Activated naive CD8-positive, alpha-beta T cell treated with anti-CD3 and anti-CD28 coated beads, Interleukin-2, amount 10 ng/mL, durations not matched to agents 7 days and 5 days (primary cell): ENCODE results near the gene GPR183. TPM values are rescaled to one million over a fixed set of nuclear protein-coding genes. Genes with fewer than 3 reads are reported as not detected.

Source experiments
- ATAC-seq: fragments of 150-1000 bp; cut with Tn5 transposase; one replicate; pipeline ENCODE4 v1.10.0; 2021; ENCODE audit warnings: low read depth, moderate library complexity
- POLR2A ChIA-PET: fragments of 350-600 bp; sonication (Branson Sonifier 250); formaldehyde crosslinking; loops from one replicate; lab custom pipeline; 2021; ENCODE audit warnings: antibody characterized with exemption; lab: Charles Lee
- DNase-seq: peaks from one replicate; pipeline ENCODE4 v3.0.0; 2021
- H3K27ac Mint-ChIP-seq: one replicate; pipeline ENCODE4 v1.8.0; 2022; ENCODE audit warnings: mild to moderate bottlenecking, mixed read lengths
- H3K27me3 Mint-ChIP-seq: one replicate; pipeline ENCODE4 v1.8.0; 2022; ENCODE audit warnings: mild to moderate bottlenecking, moderate library complexity, mixed read lengths
- H3K36me3 Mint-ChIP-seq: one replicate; pipeline ENCODE4 v1.8.0; 2021; ENCODE audit warnings: mild to moderate bottlenecking, mixed read lengths
- H3K4me1 Mint-ChIP-seq: one replicate; pipeline ENCODE4 v1.8.0; 2021; ENCODE audit warnings: mixed read lengths
- H3K4me3 Mint-ChIP-seq: one replicate; pipeline ENCODE4 v1.8.0; 2022; ENCODE audit warnings: mild to moderate bottlenecking, moderate library complexity, mixed read lengths
- H3K9me3 Mint-ChIP-seq: one replicate; pipeline ENCODE4 v1.8.0; 2021; ENCODE audit warnings: mixed read lengths
- total RNA-seq, 2 experiments: library from RNA; stranded (reverse); gene quantifications; one replicate each; pipeline ENCODE4 v1.2.3, GENCODE V29; 2021

Gene GPR183
- total RNA-seq, 2 experiments from 2014 or later: 36.4 to 44.9 TPM

DNA sequence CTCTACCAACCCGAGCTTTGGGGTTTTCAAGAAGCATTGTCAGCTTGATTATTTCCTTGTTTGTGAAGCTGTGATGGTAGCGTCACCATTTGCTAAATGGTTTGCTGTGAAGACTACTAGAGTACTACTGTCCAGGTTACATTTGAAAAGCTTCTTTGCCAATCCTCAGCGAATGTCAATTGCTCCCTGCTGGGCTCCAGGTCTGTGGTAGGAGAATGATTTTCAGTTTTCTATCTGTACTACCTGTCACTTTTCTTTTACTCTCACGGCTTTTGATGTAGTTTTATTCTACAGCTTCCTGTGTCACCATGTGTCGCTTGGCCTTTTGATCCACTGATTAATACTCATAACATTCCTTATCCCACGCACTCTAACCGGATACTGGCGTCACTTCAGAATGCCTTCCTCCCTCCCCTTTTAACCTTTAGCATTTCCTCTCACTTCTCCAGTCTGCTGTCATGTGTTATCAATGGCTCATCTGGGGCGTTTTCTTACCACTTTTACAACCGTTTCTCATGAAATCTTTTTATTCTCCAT, 7.5 kb upstream of the GPR183 start:
- Mint-ChIP-seq H3K4me3 (peak overlapping the region; percentile 66), H3K9me3 (peaks cover 2% of the 10 kb centered on the region), H3K4me1 (peaks cover 43% of the 10 kb centered on the region), H3K27me3 (no peaks in the 10 kb centered on the region), H3K36me3 (peaks cover 50% of the 10 kb centered on the region), H3K27ac (peak overlapping the region; percentile 79)
- POLR2A ChIA-PET: interaction anchor here (0.7 to 1.4 kb wide), 4 partner anchors 37 to 122 kb away, joined by 3 to 4 read pairs (median 3); partner anchors contain the start of gene UBAC2
- ATAC-seq: peak; percentile 77
- no peak for DNase-seq

DNA sequence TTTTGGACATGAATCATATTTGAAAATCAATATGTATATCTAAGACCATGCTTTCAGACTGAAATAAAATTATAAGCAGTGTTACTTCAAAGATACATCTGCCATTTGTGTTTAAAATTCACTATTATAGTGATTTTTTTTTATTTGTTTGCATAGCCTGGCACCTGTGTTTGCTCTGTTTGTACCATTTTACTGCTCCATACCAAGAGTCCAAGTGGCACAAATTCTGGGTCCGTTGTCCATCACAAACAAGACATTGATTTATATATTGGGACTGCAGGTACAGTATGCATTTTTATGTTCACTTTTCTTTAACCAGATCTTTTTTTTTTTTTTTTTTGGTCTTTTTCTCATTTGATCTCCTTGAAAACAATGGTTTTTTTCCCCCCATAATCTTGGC, 6.7 kb upstream of the GPR183 start:
- peak overlapping the region; percentile 79 for H3K27ac Mint-ChIP-seq
- H3K4me1 Mint-ChIP-seq: peaks cover 40% of the 10 kb centered on the region
- peaks cover 2% of the 10 kb centered on the region for H3K9me3 Mint-ChIP-seq
- peaks cover 51% of the 10 kb centered on the region for H3K36me3 Mint-ChIP-seq
- ATAC-seq: no peak
- H3K27me3 Mint-ChIP-seq: no peaks in the 10 kb centered on the region
- DNase-seq: no peak
- POLR2A ChIA-PET: interaction anchor here (0.7 to 0.9 kb wide), 2 partner anchors 22 to 38 kb away, joined by 3 read pairs; no protein-coding TSS in a partner anchor
- H3K4me3 Mint-ChIP-seq: peak overlapping the region; percentile 66

DNA sequence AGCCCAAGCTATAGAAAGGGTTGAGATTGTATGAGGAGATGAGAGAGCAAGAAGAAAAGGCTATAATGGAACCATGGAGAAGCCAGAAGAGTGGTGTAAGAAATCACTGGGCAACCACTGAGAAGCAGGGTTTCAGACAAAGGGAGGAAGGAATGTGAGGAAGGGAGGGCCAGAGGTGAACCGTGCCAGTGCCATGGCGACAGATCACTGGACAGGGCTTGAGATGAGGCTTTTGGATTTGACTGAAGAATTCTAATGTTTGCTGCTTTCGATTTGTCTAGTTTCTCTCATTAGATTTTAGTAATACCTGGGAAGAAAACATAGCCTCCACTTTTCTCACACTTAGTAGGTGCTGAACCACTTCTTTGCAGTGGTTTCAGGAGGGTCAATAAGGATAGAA, 6.3 kb upstream of the GPR183 start:
- Mint-ChIP-seq H3K9me3 (peaks cover 2% of the 10 kb centered on the region), H3K4me3 (peak overlapping the region; percentile 11), H3K36me3 (peaks cover 50% of the 10 kb centered on the region), H3K27ac (peak overlapping the region; percentile 41), H3K27me3 (no peaks in the 10 kb centered on the region), H3K4me1 (peaks cover 43% of the 10 kb centered on the region)
- ATAC-seq (no peak), DNase-seq (no peak)
- POLR2A ChIA-PET: interaction anchor here (0.7 kb wide), 2 partner anchors 22 to 172 kb away, joined by 3 to 4 read pairs; no protein-coding TSS in a partner anchor

DNA sequence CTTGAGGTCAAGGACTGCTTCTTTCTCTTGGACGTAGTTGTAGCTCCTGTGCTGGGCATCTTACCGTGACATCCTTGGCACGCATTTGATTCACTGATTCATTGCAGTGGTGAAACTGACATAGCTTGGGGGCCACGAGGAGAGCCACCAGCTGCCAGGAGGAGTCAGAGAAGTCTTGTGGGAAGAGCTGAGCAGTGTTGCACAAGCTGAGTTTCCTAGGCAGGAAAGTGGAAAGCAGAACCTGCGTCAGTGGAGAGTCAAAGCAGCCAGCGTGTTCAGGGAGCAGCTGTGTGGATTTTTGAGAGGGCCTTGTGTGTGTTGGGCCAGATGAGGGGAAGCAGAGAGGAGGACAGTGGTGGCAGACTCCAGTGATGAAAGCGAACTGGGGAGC, 5.3 kb upstream of the GPR183 start:
- Mint-ChIP-seq H3K27ac (peak overlapping the region; percentile 61), H3K36me3 (peaks cover 53% of the 10 kb centered on the region), H3K4me3 (no peak overlapping the region), H3K4me1 (peaks cover 52% of the 10 kb centered on the region), H3K9me3 (peaks cover 2% of the 10 kb centered on the region), H3K27me3 (no peaks in the 10 kb centered on the region)
- POLR2A ChIA-PET: interaction anchor here (0.7 to 0.9 kb wide), 2 partner anchors 47 to 95 kb away, joined by 3 read pairs; no protein-coding TSS in a partner anchor
- no peak for ATAC-seq
- DNase-seq: no peak

DNA sequence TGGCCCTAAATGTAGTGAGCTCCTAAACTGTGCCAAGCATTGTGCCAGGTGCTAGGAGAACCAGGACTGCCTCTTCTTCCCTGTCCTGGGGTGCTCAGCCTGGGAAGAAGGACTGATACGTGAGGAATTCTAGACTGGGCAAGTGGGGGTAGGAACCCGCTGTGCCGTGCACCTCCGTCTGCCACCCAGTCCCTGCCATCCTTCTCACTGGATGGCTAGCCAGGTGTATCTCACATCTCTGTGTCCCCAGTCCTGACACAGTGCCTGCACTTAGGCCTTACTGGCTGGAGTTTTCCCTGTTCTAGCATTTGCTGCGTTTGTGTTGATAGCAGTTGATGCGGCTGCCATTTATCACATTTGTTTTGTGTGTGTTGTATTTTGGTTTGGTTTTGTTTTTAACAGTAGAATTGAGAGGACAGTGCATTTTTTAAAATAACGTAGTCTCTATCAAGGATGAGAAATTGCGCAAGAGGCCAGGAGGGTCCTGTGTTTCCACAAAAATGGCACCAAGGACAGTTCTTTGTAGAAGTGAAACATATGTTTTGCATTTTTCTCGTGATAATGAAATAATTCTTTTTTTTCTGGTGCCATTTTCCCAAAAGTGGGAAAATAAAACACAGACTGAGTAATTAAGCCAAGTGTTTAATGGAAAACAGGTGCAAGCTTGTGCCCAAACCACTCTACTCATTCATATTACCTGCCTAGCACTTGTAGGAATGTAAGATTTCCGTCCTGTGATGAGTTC, 4.7 kb upstream of the GPR183 start:
- ATAC-seq (no peak), DNase-seq (no peak)
- H3K4me1 Mint-ChIP-seq: peaks cover 54% of the 10 kb centered on the region
- H3K9me3 Mint-ChIP-seq: peaks cover 2% of the 10 kb centered on the region
- no peak overlapping the region for H3K27ac Mint-ChIP-seq
- POLR2A ChIA-PET: interaction anchor here (0.7 to 0.9 kb wide), 2 partner anchors 46 to 94 kb away, joined by 3 read pairs; no protein-coding TSS in a partner anchor
- no peak overlapping the region for H3K4me3 Mint-ChIP-seq
- H3K36me3 Mint-ChIP-seq: peaks cover 50% of the 10 kb centered on the region
- H3K27me3 Mint-ChIP-seq: no peaks in the 10 kb centered on the region

DNA sequence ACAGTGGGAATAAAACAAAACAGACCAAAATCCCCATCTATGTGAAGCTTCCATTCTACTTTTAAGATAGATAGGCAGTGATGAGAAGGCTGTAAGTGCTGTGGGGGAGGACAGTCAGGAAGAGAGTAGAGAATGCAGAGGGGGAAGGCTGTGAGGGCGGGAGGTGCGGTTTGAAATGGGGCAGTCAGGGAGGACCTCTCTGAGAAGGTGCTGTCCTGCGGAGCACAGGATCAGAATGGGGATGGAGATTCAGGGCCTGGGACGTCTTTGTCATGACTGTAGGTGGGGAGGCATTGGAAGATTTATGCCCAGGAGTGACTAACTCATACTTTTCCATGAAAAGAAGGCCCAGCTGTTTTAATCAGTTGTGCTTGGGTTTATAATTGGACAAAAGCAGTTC, 3.9 kb upstream of the GPR183 start:
- ATAC-seq (no peak), DNase-seq (no peak)
- peaks cover under 1% of the 10 kb centered on the region for H3K9me3 Mint-ChIP-seq
- H3K4me1 Mint-ChIP-seq: peaks cover 58% of the 10 kb centered on the region
- H3K27ac Mint-ChIP-seq: no peak overlapping the region
- H3K27me3 Mint-ChIP-seq: no peaks in the 10 kb centered on the region
- H3K36me3 Mint-ChIP-seq: peaks cover 48% of the 10 kb centered on the region
- H3K4me3 Mint-ChIP-seq: no peak overlapping the region
- POLR2A ChIA-PET: no interaction called here

DNA sequence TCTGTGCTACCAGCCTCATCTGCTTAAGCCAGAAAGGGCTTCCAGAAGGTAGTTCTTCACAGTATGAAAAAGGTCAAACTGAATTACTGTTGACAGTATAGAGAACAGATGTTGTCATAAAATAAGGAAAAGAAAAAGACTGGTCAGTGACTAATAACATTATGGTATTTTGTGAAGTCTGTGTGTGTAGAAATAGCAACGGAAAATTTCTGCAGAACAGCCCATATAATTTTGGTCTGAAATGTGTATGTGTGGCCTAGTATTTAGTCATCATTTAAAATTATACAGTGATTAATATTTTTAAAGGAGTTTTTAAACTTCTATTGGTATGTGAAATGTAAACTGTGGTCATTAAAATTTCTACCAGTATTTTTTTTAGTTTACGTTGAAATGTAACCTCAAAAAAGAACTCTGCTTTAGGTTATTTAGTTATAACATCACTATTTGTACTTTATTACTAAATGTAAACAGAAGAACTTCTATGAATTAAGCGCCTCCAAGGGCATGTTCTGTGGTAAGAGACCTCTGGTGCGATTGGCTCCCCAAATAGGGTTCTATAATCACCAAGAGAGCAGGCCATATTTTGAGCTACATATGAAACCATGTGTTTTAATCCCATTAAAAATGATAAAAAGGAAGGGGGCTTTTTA, 3.3 kb upstream of the GPR183 start:
- ATAC-seq (no peak), DNase-seq (no peak)
- H3K4me1 Mint-ChIP-seq: peaks cover 60% of the 10 kb centered on the region
- POLR2A ChIA-PET: no interaction called here
- no peaks in the 10 kb centered on the region for H3K9me3 Mint-ChIP-seq
- no peaks in the 10 kb centered on the region for H3K27me3 Mint-ChIP-seq
- H3K27ac Mint-ChIP-seq: no peak overlapping the region
- no peak overlapping the region for H3K4me3 Mint-ChIP-seq
- H3K36me3 Mint-ChIP-seq: peaks cover 51% of the 10 kb centered on the region

DNA sequence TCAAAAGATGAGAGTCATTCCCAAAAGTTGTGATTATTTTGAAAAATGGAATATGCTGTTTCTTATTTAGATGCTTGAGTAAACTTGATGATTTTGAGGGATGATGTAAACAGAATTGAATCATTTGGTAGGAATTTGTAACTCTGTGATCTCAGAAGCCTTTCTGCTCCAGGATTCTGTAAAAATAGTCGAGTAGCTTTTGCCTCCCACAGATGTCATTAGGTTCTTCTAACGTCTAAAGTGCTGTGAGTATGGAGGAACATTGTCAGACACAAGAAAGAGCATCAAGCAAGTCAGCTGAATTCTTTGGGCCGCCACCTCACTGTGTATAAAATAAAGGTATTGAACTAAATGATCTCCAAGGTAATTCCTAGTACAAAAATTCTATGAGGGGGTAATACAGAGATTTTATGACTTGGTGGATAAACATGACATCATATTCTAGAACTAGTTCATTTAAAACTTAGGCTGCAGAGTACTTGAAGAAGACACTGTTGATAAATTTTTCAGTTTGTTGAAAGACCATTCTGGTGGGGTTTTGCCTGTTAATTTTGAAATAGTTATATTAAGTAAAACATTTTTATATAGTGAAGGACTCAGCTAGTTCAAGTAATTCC, 1.4 kb upstream of the GPR183 start:
- H3K4me1 Mint-ChIP-seq: peaks cover 60% of the 10 kb centered on the region
- DNase-seq: no peak
- H3K36me3 Mint-ChIP-seq: peaks cover 50% of the 10 kb centered on the region
- no peaks in the 10 kb centered on the region for H3K9me3 Mint-ChIP-seq
- peak overlapping the region; percentile 83 for H3K27ac Mint-ChIP-seq
- no peak for ATAC-seq
- POLR2A ChIA-PET: interaction anchor here (0.6 to 2.0 kb wide), 2 partner anchors 12 to 113 kb away, joined by 4 to 5 read pairs; no protein-coding TSS in a partner anchor
- H3K4me3 Mint-ChIP-seq: no peak overlapping the region
- H3K27me3 Mint-ChIP-seq: no peaks in the 10 kb centered on the region

DNA sequence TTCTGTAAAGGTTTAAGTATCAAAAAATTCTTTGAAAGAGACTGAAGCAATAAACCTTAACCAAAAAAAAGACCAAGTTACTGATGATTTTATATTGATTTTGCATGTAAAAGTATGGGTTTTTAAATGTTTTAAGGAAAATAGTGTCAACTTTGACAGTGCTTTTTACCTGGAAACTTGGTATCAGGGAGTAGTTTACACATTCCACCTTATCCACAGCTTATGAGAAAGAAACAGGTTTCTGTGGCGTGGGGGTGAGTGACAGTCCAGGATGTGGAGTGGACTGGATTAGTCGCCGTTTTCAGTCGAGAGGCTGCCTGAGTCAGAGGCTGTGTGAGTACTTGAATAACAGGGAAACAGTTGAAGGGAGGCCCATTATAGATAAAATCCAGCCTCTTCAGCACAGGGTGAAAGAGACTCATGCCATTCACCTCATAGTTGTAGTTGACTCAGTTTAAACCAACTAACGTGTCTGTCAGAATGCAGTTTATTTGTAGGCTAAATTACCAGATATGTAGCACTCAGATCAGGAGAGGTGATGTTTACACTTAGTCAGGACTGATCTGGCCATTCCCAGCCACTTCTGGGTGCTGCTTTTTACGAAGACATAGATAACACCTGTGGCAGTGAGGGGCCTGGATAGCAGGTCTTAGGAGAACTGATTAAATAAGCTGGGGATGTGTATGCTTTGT, 595 bp upstream of the GPR183 start:
- POLR2A ChIA-PET: interaction anchor here (1.6 to 2.0 kb wide), 2 partner anchors 12 to 46 kb away, joined by 3 to 5 read pairs; no protein-coding TSS in a partner anchor
- Mint-ChIP-seq H3K27me3 (no peaks in the 10 kb centered on the region), H3K9me3 (no peaks in the 10 kb centered on the region), H3K27ac (peak overlapping the region; percentile 83), H3K36me3 (peaks cover 48% of the 10 kb centered on the region), H3K4me3 (peak overlapping the region; percentile 74), H3K4me1 (peaks cover 60% of the 10 kb centered on the region)
- ATAC-seq: peak; percentile 68
- DNase-seq: no peak

DNA sequence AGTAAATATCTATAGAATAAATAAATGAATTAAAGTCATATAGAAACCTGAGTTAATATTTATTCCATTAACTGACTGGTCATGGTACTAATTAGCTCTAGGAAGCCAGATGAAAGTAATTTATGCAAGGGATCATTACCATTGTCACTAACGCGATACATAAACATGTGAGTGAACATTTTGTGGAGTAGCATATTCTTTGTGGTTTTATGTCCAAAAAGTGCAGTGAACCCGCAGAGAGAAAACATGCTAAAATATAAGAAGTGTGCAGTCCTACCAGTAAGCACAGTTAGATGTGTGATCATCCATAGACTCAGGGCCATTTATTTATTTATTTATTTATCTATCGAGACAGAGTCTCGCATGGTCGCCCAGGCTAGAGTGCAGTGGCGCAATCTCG, 1.6 kb downstream of the GPR183 start:
- Mint-ChIP-seq H3K36me3 (peaks cover 40% of the 10 kb centered on the region), H3K27ac (no peak overlapping the region)
- no peak for ATAC-seq

DNA sequence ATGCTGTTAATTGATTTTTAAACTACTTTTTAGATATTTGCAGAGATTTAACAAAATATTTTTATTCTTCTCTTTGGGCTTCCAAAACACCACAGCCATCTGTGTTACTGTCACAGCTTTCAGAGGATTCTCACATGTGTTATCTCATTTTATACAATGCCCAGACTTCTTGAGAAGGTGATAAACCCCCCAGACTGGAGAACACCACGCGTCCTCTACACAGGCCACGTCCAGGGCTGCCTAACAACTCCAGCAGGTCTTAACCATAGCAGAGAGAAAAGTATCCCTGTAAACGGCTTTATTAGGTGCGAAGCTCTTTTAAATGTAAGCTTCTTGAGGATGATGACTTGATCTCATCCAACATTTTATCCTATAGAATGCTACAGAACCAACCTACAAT, 2.0 kb downstream of the GPR183 start:
- no peak overlapping the region for H3K4me3 Mint-ChIP-seq
- H3K4me1 Mint-ChIP-seq: peaks cover 53% of the 10 kb centered on the region
- no peaks in the 10 kb centered on the region for H3K27me3 Mint-ChIP-seq
- DNase-seq (no peak), ATAC-seq (no peak)
- POLR2A ChIA-PET: no interaction called here
- H3K27ac Mint-ChIP-seq: no peak overlapping the region
- H3K36me3 Mint-ChIP-seq: peaks cover 40% of the 10 kb centered on the region
- H3K9me3 Mint-ChIP-seq: no peaks in the 10 kb centered on the region

More for the DNA sequence above, 1.6 kb downstream of the GPR183 start:
- H3K4me1 Mint-ChIP-seq: peaks cover 52% of the 10 kb centered on the region
- DNase-seq: no peak
- H3K27me3 Mint-ChIP-seq: no peaks in the 10 kb centered on the region
- POLR2A ChIA-PET: no interaction called here
- H3K9me3 Mint-ChIP-seq: no peaks in the 10 kb centered on the region
- no peak overlapping the region for H3K4me3 Mint-ChIP-seq

DNA sequence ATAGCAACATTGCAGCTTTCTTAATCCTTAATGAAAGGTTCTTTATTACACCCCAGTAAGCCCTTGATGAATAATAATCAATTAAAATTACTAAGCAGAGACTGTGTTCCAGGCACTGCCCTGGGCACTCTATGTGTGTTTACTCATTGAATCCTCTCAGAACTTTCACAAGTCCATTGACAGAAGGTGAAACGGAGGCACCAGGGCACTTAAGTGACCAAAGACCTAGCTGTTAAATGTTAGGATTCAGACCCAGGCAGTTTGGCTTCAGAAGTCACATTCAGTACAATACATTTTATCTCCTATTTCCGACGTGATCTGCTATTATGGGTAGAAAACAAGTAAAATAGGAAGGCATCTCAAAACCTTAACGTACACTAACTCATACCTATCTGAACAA, 2.7 kb downstream of the GPR183 start:
- DNase-seq (no peak), ATAC-seq (no peak)
- Mint-ChIP-seq H3K27ac (peak overlapping the region; percentile 35), H3K27me3 (no peaks in the 10 kb centered on the region), H3K36me3 (peaks cover 37% of the 10 kb centered on the region), H3K9me3 (no peaks in the 10 kb centered on the region), H3K4me1 (peaks cover 49% of the 10 kb centered on the region), H3K4me3 (peak overlapping the region; percentile 23)
- POLR2A ChIA-PET: no interaction called here
